Gastrocnemius medialis (tissue), 4 donors: Measurements from ENCODE around the gene EPB41L4A. TPM values are rescaled to one million over a fixed set of nuclear protein-coding genes. Genes with fewer than 3 reads are reported as not detected.

Experiments
- ATAC-seq, 2 donors: fragments of 150-250 bp; one replicate each; pipeline ENCODE4 v1.9.1; 2016
- DNase-seq, 2 donors: peaks; one replicate each; pipeline ENCODE4 v3.0.0-alpha.2; 2019
- H3K27ac ChIP-seq, 4 donors: fragments of 200-600 bp; sonication (generic); 1 replicate in 1 of 4; 2 replicates in 3 of 4; pipeline ENCODE4 v1.5.1; 2016 to 2018; ENCODE audit warnings: mild to moderate bottlenecking in 2 of 4, moderate library complexity in 1 of 4
- H3K27me3 ChIP-seq, 3 donors: fragments of 200-600 bp; sonication (generic) in 2 of 3; 1 replicate in 1 of 3; 2 replicates in 2 of 3; pipeline versions ENCODE4 v1.5.1 to v1.6.0; 2016 to 2019; ENCODE audit warnings: mild to moderate bottlenecking in 1 of 3, moderate library complexity in 1 of 3
- H3K36me3 ChIP-seq, 2 donors: fragments of 200-600 bp; sonication (generic) in 1 of 2; one replicate each; pipeline ENCODE4 v1.5.1; 2017 to 2018
- H3K4me1 ChIP-seq, 2 donors: fragments of 200-600 bp; sonication (generic) in 1 of 2; one replicate each; pipeline ENCODE4 v1.5.1; 2016 to 2017; ENCODE audit warnings: mild to moderate bottlenecking in 2 of 2
- H3K4me3 ChIP-seq, 4 donors: fragments of 200-600 bp; sonication (generic) in 3 of 4; 1 replicate in 1 of 4; 2 replicates in 3 of 4; pipeline ENCODE4 v1.5.1; 2016 to 2019; ENCODE audit warnings: mild to moderate bottlenecking in 2 of 4
- H3K9me3 ChIP-seq, 3 donors: fragments of 200-600 bp; sonication (generic) in 2 of 3; 1 replicate in 1 of 3; 2 replicates in 2 of 3; pipeline ENCODE4 v1.5.1; 2016 to 2019
- POLR2A ChIP-seq, 2 donors: fragments of 450-650 bp; IDR thresholded peaks; one replicate each; pipeline ENCODE4 v1.6.1; 2017; ENCODE audit warnings: antibody characterized with exemption in 2 of 2, mild to moderate bottlenecking in 2 of 2, moderate library complexity in 2 of 2
- in situ Hi-C, 4 donors: fragments of 200-750 bp; cut with MboI; loops; one replicate each; pipeline versions ENCODE4 v1.15.0 to v1.8.0; 2017; ENCODE audit warnings: low sequenced_read_pairs in 4 of 4
- intact Hi-C: fragments of 100-400 bp; cut with DNase I; formaldehyde crosslinking; loops from one replicate; pipeline ENCODE4 v1.15.1; 2023; ENCODE audit warnings: low total_unique reads
- total RNA-seq, 4 donors: library from RNA; depleted of rRNA; stranded (reverse); fragments of >200 nt; gene quantifications; one replicate each; pipeline versions ENCODE4 v1.1.0 to v1.2.3, GENCODE V29; 2016
- TF ChIP-seq, protein P1 (sequence below), 5 experiments: fragments of 450-650 bp in 3 of 5; fragments of 200-600 bp in 2 of 5; sonication (generic) in 2 of 5; IDR thresholded peaks in 4 of 5; conservative IDR thresholded peaks in 1 of 5; 1 replicate in 4 of 5; 2 replicates in 1 of 5; pipeline ENCODE4 v1.5.1; 2016 to 2019; ENCODE audit warnings: antibody characterized with exemption in 5 of 5, mild to moderate bottlenecking in 3 of 5, moderate library complexity in 3 of 5

EPB41L4A gene
- total RNA-seq, 4 donors from 2014 or later: 1.8 to 10.6 (median 3.8) TPM

DNA sequence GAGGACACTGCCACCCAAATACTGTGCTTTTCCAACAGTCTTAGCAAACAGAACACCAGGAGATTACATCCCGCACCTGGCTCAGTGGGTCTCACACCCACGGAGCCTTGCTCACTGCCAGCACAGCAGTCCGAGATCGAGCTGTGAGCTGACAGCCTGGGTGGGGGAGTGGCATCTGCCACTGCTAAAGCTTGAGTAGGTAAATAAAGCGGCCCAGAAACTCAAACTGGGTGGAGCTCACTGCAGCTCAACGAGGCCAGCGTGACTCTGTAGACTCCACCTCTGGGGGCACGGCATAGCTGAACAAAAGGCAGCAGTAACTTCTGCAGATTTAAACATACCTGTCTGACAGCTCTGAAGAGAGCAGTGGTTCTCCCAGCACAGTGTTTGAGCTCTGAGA, 28.8 kb downstream of the EPB41L4A start:
- ATAC-seq: no peak
- intact Hi-C loops: no loop called here

DNA sequence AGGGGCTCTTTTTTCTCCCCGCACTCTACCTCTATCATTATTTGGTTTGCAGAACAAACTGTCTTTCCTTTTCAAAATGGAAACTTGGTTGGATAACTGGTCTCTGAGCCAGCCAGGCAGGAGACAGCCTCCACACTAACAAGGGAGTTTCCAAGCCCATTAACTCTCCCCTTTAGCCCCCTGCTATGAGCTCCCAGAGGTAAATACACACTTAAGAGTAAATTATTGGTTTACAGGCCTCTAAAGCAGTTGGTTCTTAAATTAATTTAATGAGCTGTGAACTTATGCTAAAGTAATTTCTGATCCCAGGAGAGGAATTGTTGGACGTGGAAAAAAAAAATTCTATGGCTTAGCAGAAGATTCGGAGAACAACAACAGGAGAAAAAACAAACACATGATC, 30.3 kb downstream of the EPB41L4A start:
- intact Hi-C loops: no loop called here
- DNase-seq (no peak), ATAC-seq (no peak)
- no peaks in the 10 kb centered on the region for H3K4me1 ChIP-seq
- no peak overlapping the region for H3K27ac ChIP-seq
- H3K27me3 ChIP-seq: no peaks in the 10 kb centered on the region
- no peak overlapping the region for H3K4me3 ChIP-seq
- H3K36me3 ChIP-seq: no peaks in the 10 kb centered on the region
- TF ChIP-seq, protein P1, sequence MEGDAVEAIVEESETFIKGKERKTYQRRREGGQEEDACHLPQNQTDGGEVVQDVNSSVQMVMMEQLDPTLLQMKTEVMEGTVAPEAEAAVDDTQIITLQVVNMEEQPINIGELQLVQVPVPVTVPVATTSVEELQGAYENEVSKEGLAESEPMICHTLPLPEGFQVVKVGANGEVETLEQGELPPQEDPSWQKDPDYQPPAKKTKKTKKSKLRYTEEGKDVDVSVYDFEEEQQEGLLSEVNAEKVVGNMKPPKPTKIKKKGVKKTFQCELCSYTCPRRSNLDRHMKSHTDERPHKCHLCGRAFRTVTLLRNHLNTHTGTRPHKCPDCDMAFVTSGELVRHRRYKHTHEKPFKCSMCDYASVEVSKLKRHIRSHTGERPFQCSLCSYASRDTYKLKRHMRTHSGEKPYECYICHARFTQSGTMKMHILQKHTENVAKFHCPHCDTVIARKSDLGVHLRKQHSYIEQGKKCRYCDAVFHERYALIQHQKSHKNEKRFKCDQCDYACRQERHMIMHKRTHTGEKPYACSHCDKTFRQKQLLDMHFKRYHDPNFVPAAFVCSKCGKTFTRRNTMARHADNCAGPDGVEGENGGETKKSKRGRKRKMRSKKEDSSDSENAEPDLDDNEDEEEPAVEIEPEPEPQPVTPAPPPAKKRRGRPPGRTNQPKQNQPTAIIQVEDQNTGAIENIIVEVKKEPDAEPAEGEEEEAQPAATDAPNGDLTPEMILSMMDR (IDR thresholded peaks at IDR 0.05 in 4 of 5, conservative IDR thresholded peaks at IDR 0.05 in 1 of 5): no peak
- no peak for TF ChIP-seq POLR2A (IDR thresholded peaks at IDR 0.05)
- no peaks in the 10 kb centered on the region for H3K9me3 ChIP-seq
- in situ Hi-C loops: no loop called here

More for the DNA sequence above, 28.8 kb downstream of the EPB41L4A start:
- no peak overlapping the region for H3K4me3 ChIP-seq
- no peaks in the 10 kb centered on the region for H3K9me3 ChIP-seq
- no peaks in the 10 kb centered on the region for H3K27me3 ChIP-seq
- H3K36me3 ChIP-seq: no peaks in the 10 kb centered on the region
- in situ Hi-C loops: no loop called here
- no peak for TF ChIP-seq POLR2A (IDR thresholded peaks at IDR 0.05)
- TF ChIP-seq, protein P1 (IDR thresholded peaks at IDR 0.05 in 4 of 5, conservative IDR thresholded peaks at IDR 0.05 in 1 of 5): no peak
- no peaks in the 10 kb centered on the region for H3K4me1 ChIP-seq
- no peak overlapping the region for H3K27ac ChIP-seq
- DNase-seq: no peak

DNA sequence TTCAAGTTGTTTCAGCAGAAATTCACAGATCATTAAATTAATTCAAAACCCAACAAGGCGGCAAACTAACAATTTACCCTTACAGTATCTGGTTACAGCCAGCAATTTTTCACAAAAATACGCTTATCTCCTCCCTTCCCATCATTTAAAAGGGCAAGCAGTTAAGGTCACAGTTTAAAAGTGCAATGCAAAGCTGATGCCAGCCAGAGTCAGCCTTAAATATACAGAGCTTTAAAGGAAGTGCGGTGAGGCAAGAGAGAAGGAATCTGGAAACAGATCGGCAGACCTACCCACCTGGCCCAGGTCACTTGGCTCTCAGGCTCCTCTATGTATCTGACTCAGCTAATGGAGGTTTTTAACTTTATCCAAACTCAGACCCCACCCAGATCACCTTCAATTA, 31.0 kb downstream of the EPB41L4A start:
- no peaks in the 10 kb centered on the region for H3K9me3 ChIP-seq
- TF ChIP-seq POLR2A (IDR thresholded peaks at IDR 0.05): no peak
- TF ChIP-seq, protein P1 (IDR thresholded peaks at IDR 0.05 in 4 of 5, conservative IDR thresholded peaks at IDR 0.05 in 1 of 5): no peak
- H3K4me1 ChIP-seq: no peaks in the 10 kb centered on the region
- no peaks in the 10 kb centered on the region for H3K27me3 ChIP-seq
- intact Hi-C loops: no loop called here
- no peak overlapping the region for H3K27ac ChIP-seq
- no peaks in the 10 kb centered on the region for H3K36me3 ChIP-seq
- ATAC-seq (no peak), DNase-seq (no peak)
- no peak overlapping the region for H3K4me3 ChIP-seq
- in situ Hi-C loops: no loop called here

DNA sequence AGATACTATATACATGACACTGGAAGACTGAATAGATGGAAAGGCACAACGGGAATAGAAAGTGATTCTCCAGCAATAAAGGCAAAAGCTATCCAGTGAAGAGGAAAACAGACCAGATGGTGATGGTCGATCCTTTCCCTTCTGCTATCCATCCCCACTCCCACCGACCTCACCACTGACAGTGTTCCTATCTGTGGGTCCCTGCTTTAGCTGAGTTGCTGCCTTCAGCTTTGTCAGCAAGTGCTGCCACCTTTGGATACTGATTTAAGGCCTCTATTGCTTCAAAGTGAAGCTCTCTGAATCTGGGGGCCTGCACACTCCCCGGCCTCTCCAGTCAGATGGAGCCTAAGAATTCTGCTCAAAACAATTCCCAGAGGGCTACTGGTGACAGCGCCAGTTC, 32.3 kb downstream of the EPB41L4A start:
- no peaks in the 10 kb centered on the region for H3K36me3 ChIP-seq
- intact Hi-C loops (no loop called here), in situ Hi-C loops (no loop called here)
- no peaks in the 10 kb centered on the region for H3K4me1 ChIP-seq
- H3K4me3 ChIP-seq: no peak overlapping the region
- TF ChIP-seq, protein P1 (IDR thresholded peaks at IDR 0.05 in 4 of 5, conservative IDR thresholded peaks at IDR 0.05 in 1 of 5): no peak
- no peak for TF ChIP-seq POLR2A (IDR thresholded peaks at IDR 0.05)
- H3K9me3 ChIP-seq: no peaks in the 10 kb centered on the region
- DNase-seq: no peak
- no peak for ATAC-seq
- H3K27ac ChIP-seq: no peak overlapping the region
- no peaks in the 10 kb centered on the region for H3K27me3 ChIP-seq

DNA sequence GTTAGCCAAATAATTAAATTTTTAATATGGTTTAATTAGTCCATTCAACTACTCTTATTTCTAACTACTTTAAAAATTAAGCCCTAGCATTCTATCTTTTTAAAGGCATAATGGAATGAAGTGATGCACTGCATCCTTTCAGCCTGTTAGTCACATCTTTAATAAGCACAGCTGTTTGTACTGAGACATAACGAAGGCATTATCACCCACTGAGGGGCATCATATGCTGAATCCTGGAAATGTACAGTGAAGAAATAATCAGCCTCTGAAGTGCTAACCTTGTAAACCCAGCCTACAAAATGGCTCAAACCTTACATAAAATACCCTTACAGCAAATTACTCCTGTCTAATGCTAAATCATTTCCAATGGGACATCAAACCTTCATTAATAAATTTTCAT, 33.1 kb downstream of the EPB41L4A start:
- H3K4me1 ChIP-seq: no peaks in the 10 kb centered on the region

More for the DNA sequence above, 33.1 kb downstream of the EPB41L4A start:
- Histone ChIP-seq H3K27me3 (no peaks in the 10 kb centered on the region), H3K4me3 (no peak overlapping the region), H3K9me3 (no peaks in the 10 kb centered on the region), H3K27ac (no peak overlapping the region), H3K36me3 (no peaks in the 10 kb centered on the region)
- in situ Hi-C loops (no loop called here), intact Hi-C loops (no loop called here)
- ATAC-seq (no peak), DNase-seq (no peak)
- TF ChIP-seq POLR2A (IDR thresholded peaks at IDR 0.05): no peak
- TF ChIP-seq, protein P1 (IDR thresholded peaks at IDR 0.05 in 4 of 5, conservative IDR thresholded peaks at IDR 0.05 in 1 of 5): no peak
